ENCODE measurements around the gene GABRG1. TPM values are rescaled to one million over a fixed set of nuclear protein-coding genes. Genes with fewer than 3 reads are reported as not detected.
A peak's percentile ranks its signal among the peaks of the same experiment; 100 is the strongest.

The GABRG1 gene
- total and polyA plus RNA-seq, 9 of the 15 experiments (the other 6 are each of a cell fraction or from before 2014, with no cell fraction given): 0.20 to 0.51 (median 0.37) TPM

DNA sequence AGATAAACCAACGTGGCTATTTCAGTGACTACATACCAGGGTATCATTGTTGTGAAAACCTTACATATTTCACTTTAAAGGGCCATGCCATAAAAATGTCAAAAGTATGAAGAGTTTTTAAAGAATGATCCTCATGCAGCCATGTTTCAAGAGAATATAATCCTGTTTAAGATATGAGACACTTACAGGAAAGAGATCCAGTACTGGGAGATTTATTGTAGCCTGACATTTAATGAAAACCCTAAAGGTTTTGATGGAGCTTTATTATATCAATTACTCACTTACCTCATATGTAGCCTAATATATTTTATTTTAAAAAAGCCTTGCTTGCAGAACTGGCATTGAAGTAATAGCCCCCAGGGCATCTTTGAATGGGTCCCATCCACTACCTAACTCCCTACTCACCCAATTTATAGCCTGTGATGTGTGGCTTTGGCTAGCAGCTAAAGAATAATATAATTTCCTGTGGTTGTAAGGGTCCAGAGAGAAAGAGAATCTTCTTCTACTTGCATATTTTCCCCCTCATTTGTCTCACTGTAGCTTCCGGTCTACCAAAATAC lies 7.7 kb upstream of the GABRG1 start (continued):
- TF ChIP-seq ILK (tag; IDR thresholded peaks at IDR 0.05; ENCODE audit: borderline replicate concordance, low read depth): no peak
- TF ChIP-seq, protein P1, sequence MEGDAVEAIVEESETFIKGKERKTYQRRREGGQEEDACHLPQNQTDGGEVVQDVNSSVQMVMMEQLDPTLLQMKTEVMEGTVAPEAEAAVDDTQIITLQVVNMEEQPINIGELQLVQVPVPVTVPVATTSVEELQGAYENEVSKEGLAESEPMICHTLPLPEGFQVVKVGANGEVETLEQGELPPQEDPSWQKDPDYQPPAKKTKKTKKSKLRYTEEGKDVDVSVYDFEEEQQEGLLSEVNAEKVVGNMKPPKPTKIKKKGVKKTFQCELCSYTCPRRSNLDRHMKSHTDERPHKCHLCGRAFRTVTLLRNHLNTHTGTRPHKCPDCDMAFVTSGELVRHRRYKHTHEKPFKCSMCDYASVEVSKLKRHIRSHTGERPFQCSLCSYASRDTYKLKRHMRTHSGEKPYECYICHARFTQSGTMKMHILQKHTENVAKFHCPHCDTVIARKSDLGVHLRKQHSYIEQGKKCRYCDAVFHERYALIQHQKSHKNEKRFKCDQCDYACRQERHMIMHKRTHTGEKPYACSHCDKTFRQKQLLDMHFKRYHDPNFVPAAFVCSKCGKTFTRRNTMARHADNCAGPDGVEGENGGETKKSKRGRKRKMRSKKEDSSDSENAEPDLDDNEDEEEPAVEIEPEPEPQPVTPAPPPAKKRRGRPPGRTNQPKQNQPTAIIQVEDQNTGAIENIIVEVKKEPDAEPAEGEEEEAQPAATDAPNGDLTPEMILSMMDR (IDR thresholded peaks at IDR 0.05 in 2 of 3, conservative IDR thresholded peaks at IDR 0.05 in 1 of 3; ENCODE audit: insufficient read depth in 2 of 3, low read depth in 1 of 3, low read length in 3 of 3): no peak
- TF ChIP-seq SP1 (CRISPR knock-in tag; IDR thresholded peaks at IDR 0.05): no peak
- TF ChIP-seq CBFA2T3 (IDR thresholded peaks at IDR 0.05): no peak
- TF ChIP-seq ARID1B (IDR thresholded peaks at IDR 0.05): no peak
- no peak for TF ChIP-seq FOXA1 (IDR thresholded peaks at IDR 0.05; ENCODE audit: borderline replicate concordance)
- no peak for TF ChIP-seq EP400 (IDR thresholded peaks at IDR 0.05)
- TF ChIP-seq MYBL2 (IDR thresholded peaks at IDR 0.05; ENCODE audit: low read depth): no peak
- TF ChIP-seq MYBL2 (CRISPR knock-in tag; IDR thresholded peaks at IDR 0.05; ENCODE audit: borderline replicate concordance): no peak

DNA sequence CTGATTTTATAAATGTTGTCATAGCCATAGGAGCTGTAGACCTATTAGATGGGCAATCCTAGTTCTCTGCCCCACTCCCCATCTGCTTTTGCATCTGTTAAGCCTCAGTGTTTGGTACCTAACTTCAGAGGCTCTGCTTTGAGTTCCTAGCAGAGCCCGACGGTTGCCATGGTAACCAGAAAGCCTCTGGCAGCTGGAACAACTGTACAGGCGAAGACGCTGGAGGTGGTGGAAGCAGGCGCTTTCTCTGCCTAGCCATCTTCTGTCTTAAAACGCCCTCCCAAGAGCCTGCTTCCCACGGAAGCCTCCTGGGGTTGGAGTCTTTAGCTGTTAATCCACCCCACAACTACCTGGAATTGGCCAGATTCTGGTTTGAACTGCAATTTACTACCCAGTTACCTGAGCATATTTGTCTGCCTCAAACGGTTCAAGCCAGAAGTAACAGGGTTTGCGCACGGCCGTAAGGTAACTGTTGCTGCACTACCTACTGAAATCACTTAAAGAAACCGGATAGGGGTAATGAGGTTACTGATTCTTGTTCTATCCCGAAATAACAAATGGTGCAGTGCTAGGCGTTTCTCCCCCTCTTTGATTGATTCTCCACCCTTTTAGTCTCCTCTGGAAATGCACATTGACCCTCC lies 1.0 kb upstream of the GABRG1 start:
- H3K9me3 ChIP-seq (replicated peaks; ENCODE audit: control insufficient read depth, insufficient read depth, low read depth, low read length): no peaks in the 10 kb centered on the region; the same call in 1 of the 2 replicates
- no peaks in the 10 kb centered on the region for H3K4me1 ChIP-seq (replicated peaks in 1 of 2; ENCODE audit: control insufficient read depth in 2 of 2, insufficient read depth in 2 of 2, low read length in 2 of 2)
- no peaks in the 10 kb centered on the region for H4K20me1 ChIP-seq (replicated peaks; ENCODE audit: control insufficient read depth, insufficient read depth, low read length)
- H3K79me2 ChIP-seq (ENCODE audit: control insufficient read depth, insufficient read depth, low read length): no peaks in the 10 kb centered on the region
- WGBS (ENCODE audit: insufficient coverage, low coverage, missing lambda C conversion rate): 4% methylated on average over 14 of the region's 14 CpGs
- ChIA-PET POLR2A (no interaction called here), CTCF (ENCODE audit: low intra/inter-chr PET ratio) (no interaction called here)
- DNase-seq (ENCODE audit: extremely low read depth in 1 of 4, low spot score in 3 of 4) (peak in 2 of 4 experiments; percentile 6 to 16), ATAC-seq (no peak), FAIRE-seq (no peak)
- no peak overlapping the region for H2AFZ ChIP-seq (ENCODE audit: low read depth, low read length)
- H3K36me3 ChIP-seq (ENCODE audit: control insufficient read depth, insufficient read depth, low read length): no peaks in the 10 kb centered on the region
- in situ Hi-C loops (cut with MboI): no loop called here
- TF ChIP-seq RFX1 (IDR thresholded peaks at IDR 0.05) (peak; percentile 90), POU5F1 (IDR thresholded peaks at IDR 0.05; ENCODE audit: borderline replicate concordance, low read depth, low read length, partially characterized antibody) (no peak)
- no peaks in the 10 kb centered on the region for H3K27me3 ChIP-seq (ENCODE audit: control insufficient read depth in 2 of 2, insufficient read depth in 2 of 2, low read length in 2 of 2)
- no peak overlapping the region for H3K4me3 ChIP-seq
- no peaks in the 10 kb centered on the region for H3K9me1 ChIP-seq (ENCODE audit: control insufficient read depth, insufficient read depth, low read length)
- no peak overlapping the region for H3K27ac ChIP-seq (ENCODE audit: extremely low read depth, low read depth, low read length)
- no peak overlapping the region for H3K9ac ChIP-seq (ENCODE audit: insufficient read depth in 1 of 2, low read depth in 2 of 2, low read length in 2 of 2)
- intact Hi-C loops (cut with micrococcal nuclease): no loop called here
- H3K4me2 ChIP-seq (ENCODE audit: insufficient read depth, low read length): no peak overlapping the region
- BruUV-seq (replicated peaks): no TSS peak

Measured in K562 (cell line).